GM12878 (cell line): ENCODE results near the gene ING1. TPM values are rescaled to one million over a fixed set of nuclear protein-coding genes. Genes with fewer than 3 reads are reported as not detected.

Experiments used
- ATAC-seq: fragments of 200-7000 bp; cut with Tn5 transposase; 3 replicates; pipeline ENCODE4 v1.9.1; 2020; ENCODE audit warnings: mild to moderate bottlenecking, moderate library complexity
- BruUV-seq: library from RNA; stranded (reverse); fragments of 400-500 nt; replicated peaks from 2 replicates; lab custom pipeline; 2021; lab: Mats Ljungman, UMichigan
- CTCF ChIA-PET: fragments of 300-600 bp; sonication (Branson Sonifier 250); formaldehyde crosslinking; extraction: SDS; loops from one replicate; lab custom pipeline; 2021; ENCODE audit warnings: inconsistent platforms; lab: Yijun Ruan, JAX
- POLR2A ChIA-PET: fragments of 350-600 bp; formaldehyde crosslinking; extraction: SDS; loops from one replicate; lab custom pipeline; 2021; ENCODE audit warnings: inconsistent platforms; lab: Charles Lee
- RAD21 ChIA-PET: fragments of 300-600 bp; sonication (Branson Sonifier 250); formaldehyde crosslinking; loops from one replicate; lab custom pipeline; 2023; ENCODE audit warnings: antibody characterized with exemption; ENCODE audit not compliant: unreplicated experiment; lab: Charles Lee
- SMC1A ChIA-PET: fragments of 300-600 bp; sonication (Branson Sonifier 250); formaldehyde crosslinking; loops from one replicate; lab custom pipeline; 2023; ENCODE audit not compliant: unreplicated experiment, uncharacterized antibody; lab: Charles Lee
- DNase-seq: peaks from one replicate; pipeline ENCODE4 v3.0.0-alpha.2; 2011; ENCODE audit warnings: low read depth, low spot score
- FAIRE-seq: peaks from 3 replicates; lab custom pipeline; 2011; peaks lifted over from hg19 to GRCh38; lab: Jason Lieb, UNC
- H2AFZ ChIP-seq: 2 replicates; pipeline ENCODE4 v1.6.0; 2011; ENCODE audit warnings: low read depth, low read length, control low read depth; ENCODE audit not compliant: control insufficient read depth
- H3K27ac ChIP-seq: 2 replicates; pipeline ENCODE4 v1.5.1; 2011; ENCODE audit warnings: control low read depth; ENCODE audit not compliant: control insufficient read depth, insufficient read depth
- H3K27me3 ChIP-seq, 2 experiments: replicated peaks in 1 of 2; 2 replicates each; pipeline versions ENCODE4 v1.6.0 to v1.6.1; 2011; ENCODE audit warnings: low read length in 1 of 2; ENCODE audit not compliant: control insufficient read depth in 2 of 2, insufficient read depth in 2 of 2
- H3K36me3 ChIP-seq, 2 experiments: 2 replicates each; pipeline ENCODE4 v1.5.1; 2011; ENCODE audit warnings: low read length in 1 of 2; ENCODE audit not compliant: control insufficient read depth in 2 of 2, insufficient read depth in 2 of 2
- H3K4me1 ChIP-seq: 2 replicates; pipeline ENCODE4 v1.6.1; 2011; ENCODE audit warnings: mild to moderate bottlenecking, low read length, moderate library complexity, mixed read lengths; ENCODE audit not compliant: control insufficient read depth, insufficient read depth
- H3K4me2 ChIP-seq: 2 replicates; pipeline ENCODE4 v1.6.0; 2011; ENCODE audit warnings: control low read depth; ENCODE audit not compliant: control insufficient read depth, insufficient read depth
- H3K4me3 ChIP-seq: fragments of 200-600 bp; sonication (generic); 2 replicates; pipeline ENCODE4 v1.5.1; 2016
- H3K79me2 ChIP-seq: 2 replicates; pipeline ENCODE4 v1.6.0; 2011; ENCODE audit warnings: low read length; ENCODE audit not compliant: control insufficient read depth, insufficient read depth
- H3K9ac ChIP-seq: 2 replicates; pipeline ENCODE4 v1.8.0; 2011; ENCODE audit warnings: low read length, control low read depth, mixed read lengths; ENCODE audit not compliant: control insufficient read depth, insufficient read depth
- H3K9me3 ChIP-seq: replicated peaks from 3 replicates; pipeline ENCODE4 v1.5.1; 2011; ENCODE audit warnings: mild to moderate bottlenecking, low read length; ENCODE audit not compliant: control insufficient read depth, insufficient read depth
- H4K20me1 ChIP-seq: 2 replicates; pipeline ENCODE4 v1.6.0; 2011; ENCODE audit not compliant: control insufficient read depth, insufficient read depth
- HDAC2 ChIP-seq: fragments of 200-600 bp; sonication (generic); IDR thresholded peaks from 2 replicates; pipeline ENCODE4 v1.6.1; 2017
- NFYB ChIP-seq: IDR thresholded peaks from 2 replicates; pipeline ENCODE4 v1.6.1; 2011; ENCODE audit warnings: low read depth, mild to moderate bottlenecking, low read length, improper control_type of control experiment, moderate library complexity; ENCODE audit not compliant: insufficient read depth
- WGBS: methylation state at CpG from one replicate; pipeline ENCODE4 v1.1.6; 2016; ENCODE audit warnings: low lambda C conversion rate; ENCODE audit not compliant: insufficient replicate concordance, insufficient coverage; ENCODE audit errors: missing lambda C conversion rate; 5-methylcytosine and 5-hydroxymethylcytosine counted together
- in situ Hi-C: fragments of 300-500 bp; cut with MboI; formaldehyde crosslinking; loops from 9 replicates; pipeline ENCODE4 v1.14.3; 2018; ENCODE audit warnings: mixed read lengths
- intact Hi-C: fragments of 100-400 bp; cut with micrococcal nuclease; formaldehyde crosslinking; loops from one replicate; pipeline ENCODE4 v1.14.2; 2022; ENCODE audit not compliant: unreplicated experiment
- polyA plus RNA-seq, 11 experiments: library from polyadenylated mRNA; depleted of rRNA in 4 of 11; unstranded in 6 of 11; stranded (reverse) in 5 of 11; fragments of >200 nt; fragmentation: Nextera tagmentation in 4 of 11; fragmentation: Illumina TruSeq in 1 of 11; extraction: Ambion mirVana in 4 of 11; extraction: Trizol in 1 of 11; gene quantifications; 1 replicate in 1 of 11; 2 replicates in 10 of 11; pipeline versions ENCODE4 v1.2.1 to v1.2.3, GENCODE V29; 2011 to 2016; ENCODE audit warnings: inconsistent platforms in 2 of 11, missing spikeins in 2 of 11, low read depth in 1 of 11
- total RNA-seq, 4 experiments: library from RNA; depleted of rRNA in 3 of 4; stranded (reverse); fragments of >200 nt in 3 of 4; fragmentation: Illumina TruSeq in 1 of 4; extraction: Trizol in 1 of 4; gene quantifications; 2 replicates each; pipeline versions ENCODE4 v1.2.1 to v1.2.3, GENCODE V29; 2013 to 2021
- TF ChIP-seq, protein P1 (sequence below): fragments of 450-650 bp; IDR thresholded peaks from 2 replicates; pipeline ENCODE4 v1.6.1; 2018; ENCODE audit warnings: mild to moderate bottlenecking, low read depth, moderate library complexity; ENCODE audit not compliant: partially characterized antibody

The ING1 gene
- total and polyA plus RNA-seq, 10 of the 15 experiments (the other 5 are each of a cell fraction or from before 2014, with no cell fraction given): 1.3 to 20.4 (median 13.1) TPM

DNA sequence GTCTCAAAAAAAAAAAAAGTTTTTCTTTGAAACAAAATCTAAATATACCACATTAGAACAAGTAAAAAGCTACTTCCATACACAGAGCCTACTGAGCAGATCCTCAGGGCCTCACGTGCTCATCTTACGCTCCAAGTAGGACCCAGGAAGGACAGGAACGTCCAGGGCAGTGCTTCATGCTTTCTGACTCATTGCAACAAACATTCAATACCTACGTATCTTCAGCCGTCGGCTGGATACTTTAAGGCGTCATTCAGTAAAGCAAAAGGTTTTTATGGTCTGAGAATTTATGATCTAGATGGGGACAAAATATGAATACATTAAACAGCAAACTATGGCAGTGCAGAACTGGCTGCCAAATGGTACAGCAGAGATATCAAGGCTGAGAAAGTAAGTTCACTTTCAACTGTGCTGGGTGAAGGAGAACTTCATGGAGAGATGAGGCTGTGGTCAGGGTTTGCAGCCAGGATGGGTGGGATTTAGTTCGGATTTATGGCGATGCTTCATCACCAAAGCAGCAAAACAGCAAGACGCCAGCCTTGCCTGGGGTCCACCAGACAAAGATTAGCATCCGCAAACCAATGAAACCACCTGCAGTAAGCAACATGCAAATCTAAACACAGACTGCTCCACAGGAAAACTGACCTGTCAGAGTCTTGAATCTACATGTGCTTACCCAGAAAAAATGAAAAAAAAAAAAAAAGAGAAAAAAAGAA, 28.0 kb upstream of the ING1 start:
- Histone ChIP-seq H3K9me3 (no peaks in the 10 kb centered on the region), H3K27me3 (no peaks in the 10 kb centered on the region), H3K4me2 (no peak overlapping the region), H2AFZ (no peak overlapping the region), H3K4me1 (no peaks in the 10 kb centered on the region), H4K20me1 (no peaks in the 10 kb centered on the region), H3K36me3 (peaks cover 13 to 26% of the 10 kb centered on the region in 2 experiments; a peak in 3 of 4 replicates), H3K4me3 (no peak overlapping the region), H3K9ac (no peak overlapping the region), H3K27ac (no peak overlapping the region), H3K79me2 (no peaks in the 10 kb centered on the region)
- in situ Hi-C loops (no loop called here), intact Hi-C loops (no loop called here)
- no peak for DNase-seq
- POLR2A ChIA-PET: no interaction called here
- 98% methylated on average over 11 of the region's 11 CpGs for WGBS
- FAIRE-seq: no peak
- TF ChIP-seq HDAC2 (no peak), NFYB (no peak)
- TF ChIP-seq, protein P1, sequence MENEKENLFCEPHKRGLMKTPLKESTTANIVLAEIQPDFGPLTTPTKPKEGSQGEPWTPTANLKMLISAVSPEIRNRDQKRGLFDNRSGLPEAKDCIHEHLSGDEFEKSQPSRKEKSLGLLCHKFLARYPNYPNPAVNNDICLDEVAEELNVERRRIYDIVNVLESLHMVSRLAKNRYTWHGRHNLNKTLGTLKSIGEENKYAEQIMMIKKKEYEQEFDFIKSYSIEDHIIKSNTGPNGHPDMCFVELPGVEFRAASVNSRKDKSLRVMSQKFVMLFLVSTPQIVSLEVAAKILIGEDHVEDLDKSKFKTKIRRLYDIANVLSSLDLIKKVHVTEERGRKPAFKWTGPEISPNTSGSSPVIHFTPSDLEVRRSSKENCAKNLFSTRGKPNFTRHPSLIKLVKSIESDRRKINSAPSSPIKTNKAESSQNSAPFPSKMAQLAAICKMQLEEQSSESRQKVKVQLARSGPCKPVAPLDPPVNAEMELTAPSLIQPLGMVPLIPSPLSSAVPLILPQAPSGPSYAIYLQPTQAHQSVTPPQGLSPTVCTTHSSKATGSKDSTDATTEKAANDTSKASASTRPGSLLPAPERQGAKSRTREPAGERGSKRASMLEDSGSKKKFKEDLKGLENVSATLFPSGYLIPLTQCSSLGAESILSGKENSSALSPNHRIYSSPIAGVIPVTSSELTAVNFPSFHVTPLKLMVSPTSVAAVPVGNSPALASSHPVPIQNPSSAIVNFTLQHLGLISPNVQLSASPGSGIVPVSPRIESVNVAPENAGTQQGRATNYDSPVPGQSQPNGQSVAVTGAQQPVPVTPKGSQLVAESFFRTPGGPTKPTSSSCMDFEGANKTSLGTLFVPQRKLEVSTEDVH: no peak
- no TSS peak for BruUV-seq
- ATAC-seq: no peak
- RAD21 ChIA-PET: no interaction called here
- SMC1A ChIA-PET: no interaction called here
- CTCF ChIA-PET: no interaction called here
